GM15510 (cell line): ENCODE results near the gene SOCS3.

ENCODE experiments used
- POLR2A ChIP-seq: IDR thresholded peaks from 3 replicates; pipeline ENCODE4 v1.6.1; 2011; ENCODE audit warnings: borderline replicate concordance; ENCODE audit not compliant: insufficient read length; ENCODE audit errors: extremely low read depth

The SOCS3 gene

DNA sequence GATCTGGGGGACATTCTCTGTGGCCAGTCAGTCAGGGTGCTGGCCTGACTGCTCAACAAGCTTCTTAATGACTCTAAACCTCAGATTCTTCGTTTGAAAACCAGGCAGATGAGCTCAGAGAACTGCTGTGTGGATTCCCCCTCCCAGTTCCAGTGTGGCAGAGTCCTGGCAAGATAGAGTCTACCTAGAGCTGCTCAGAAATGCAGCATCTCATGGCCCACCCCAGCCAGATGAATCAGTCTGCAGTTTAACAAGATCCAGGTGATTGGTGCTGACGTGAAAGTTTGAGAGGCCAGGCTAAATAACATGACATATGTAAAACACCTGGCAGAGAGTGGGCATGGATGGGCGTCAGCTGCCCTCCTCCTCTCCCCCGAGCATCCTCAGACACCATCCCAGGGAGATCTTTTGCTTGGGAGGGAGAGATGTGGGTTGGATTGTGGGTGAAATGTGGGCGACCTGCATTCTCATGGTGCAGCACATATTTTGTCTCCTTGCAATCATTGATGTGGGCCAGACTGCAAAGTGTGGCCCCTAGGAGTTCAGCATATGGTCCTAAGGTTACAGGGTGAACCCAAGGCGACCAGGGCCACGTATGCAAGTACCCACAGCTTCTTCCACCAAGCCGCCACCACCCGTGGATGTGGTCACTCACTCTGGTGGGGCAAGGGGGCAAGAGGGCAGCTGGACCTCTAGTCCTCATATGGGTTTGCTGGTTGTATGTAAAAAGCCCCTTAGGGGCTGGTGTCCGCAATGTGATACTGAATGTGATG, 19.5 kb downstream of the SOCS3 start:
- TF ChIP-seq POLR2A = no peak

DNA sequence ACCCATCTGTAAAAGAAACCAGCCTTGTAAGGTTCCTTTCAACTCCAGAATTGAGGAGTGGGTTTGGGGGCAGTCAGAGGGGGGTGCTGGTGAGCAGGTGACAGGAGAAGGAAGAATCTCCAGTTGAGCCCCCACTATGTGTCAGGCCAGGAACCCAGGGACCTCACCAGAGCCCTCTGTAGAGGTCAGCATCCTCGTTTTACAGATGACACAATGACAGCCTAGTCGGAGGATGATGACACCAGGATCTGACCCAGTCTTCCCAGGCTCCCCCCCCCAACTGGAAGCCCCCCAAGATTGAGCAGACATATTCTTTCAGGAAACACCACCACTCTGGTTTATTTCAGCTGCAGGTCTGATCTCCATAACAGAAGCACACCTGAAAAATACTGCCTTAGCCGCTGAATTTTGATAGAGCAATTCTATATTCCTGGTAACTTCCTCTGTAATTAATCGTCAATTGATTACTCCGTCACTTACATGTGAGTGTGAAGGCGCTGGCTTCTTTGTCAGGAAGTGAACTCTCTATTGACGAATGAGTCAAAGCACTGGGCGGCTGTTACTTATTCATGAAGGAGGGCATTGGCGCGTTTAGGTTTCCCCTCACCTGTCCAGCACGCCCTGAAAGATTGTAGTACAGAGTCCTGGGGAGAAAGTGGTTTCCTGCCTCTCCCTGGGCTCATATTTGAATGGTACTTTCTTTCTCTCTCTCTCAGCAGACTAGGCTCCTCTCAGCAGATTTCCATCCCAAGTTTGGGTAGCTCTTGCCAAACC, 21.2 kb downstream of the SOCS3 start:
- no peak for TF ChIP-seq POLR2A

- no peak for TF ChIP-seq POLR2A
Observed at GRCh38 chr17:78337244-78338109, 22.4 kb downstream of the SOCS3 start.

DNA sequence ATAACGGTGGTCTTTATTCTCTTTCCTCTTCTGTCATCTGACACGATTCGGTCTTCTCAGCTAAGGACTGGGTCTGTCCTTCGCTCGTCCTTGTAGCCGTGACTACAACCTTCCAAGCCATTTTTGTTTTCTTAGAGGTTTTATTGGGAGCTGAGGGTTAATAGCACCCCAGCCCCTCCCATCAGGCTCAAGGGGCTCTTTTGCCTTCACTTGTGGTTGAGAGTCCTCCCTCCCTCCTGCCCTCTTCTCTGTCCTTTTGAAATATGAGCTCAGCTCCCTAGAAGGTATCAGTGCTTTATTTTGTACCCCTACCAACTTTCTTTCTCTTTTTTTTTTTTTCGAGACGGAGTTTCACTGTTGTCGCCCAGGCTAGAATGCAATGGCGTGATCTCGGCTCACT, 24.7 kb downstream of the SOCS3 start:
- no peak for TF ChIP-seq POLR2A

- no peak for TF ChIP-seq POLR2A
Observed at GRCh38 chr17:78332991-78333390, 26.9 kb downstream of the SOCS3 start.

DNA sequence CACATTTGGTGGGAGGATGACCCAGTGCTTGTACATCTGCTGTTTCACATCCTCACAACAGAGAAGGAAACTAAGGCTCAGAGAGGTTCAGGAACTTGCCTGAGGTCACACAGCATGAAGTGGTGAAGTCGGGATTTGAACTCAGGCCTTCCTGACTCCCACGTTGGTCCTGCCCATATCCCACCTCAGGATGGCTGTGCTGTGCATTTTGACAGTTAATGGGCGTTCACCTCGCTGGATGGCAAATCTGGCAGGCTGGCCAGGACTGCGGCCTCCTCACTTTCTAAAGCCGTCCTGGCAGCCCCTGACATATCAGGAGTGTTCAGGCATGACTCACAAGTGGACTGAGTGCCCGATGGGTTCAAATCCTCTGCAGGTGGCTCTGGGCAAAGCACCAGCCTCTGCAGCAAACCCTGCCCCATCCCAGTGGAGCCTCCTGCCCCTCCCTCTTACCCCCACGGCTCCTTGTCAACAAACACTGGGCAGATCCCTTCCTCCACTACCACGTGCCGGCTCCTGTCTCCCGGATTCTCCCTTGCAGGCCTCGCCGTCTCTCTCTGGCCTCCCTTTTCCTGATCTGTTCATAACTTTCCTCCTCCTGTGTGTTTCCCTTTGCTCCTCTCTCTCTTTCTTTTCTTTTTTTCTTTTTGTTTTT, 29.2 kb downstream of the SOCS3 start:
- TF ChIP-seq POLR2A = no peak

GRCh38 chr17:78329263-78330059, 30.4 kb downstream of the SOCS3 start:
- TF ChIP-seq POLR2A = no peak

GRCh38 chr17:78327880-78328279, 32.0 kb downstream of the SOCS3 start:
- TF ChIP-seq POLR2A = no peak

GRCh38 chr17:78325076-78325687, 34.7 kb downstream of the SOCS3 start:
- no peak for TF ChIP-seq POLR2A

DNA sequence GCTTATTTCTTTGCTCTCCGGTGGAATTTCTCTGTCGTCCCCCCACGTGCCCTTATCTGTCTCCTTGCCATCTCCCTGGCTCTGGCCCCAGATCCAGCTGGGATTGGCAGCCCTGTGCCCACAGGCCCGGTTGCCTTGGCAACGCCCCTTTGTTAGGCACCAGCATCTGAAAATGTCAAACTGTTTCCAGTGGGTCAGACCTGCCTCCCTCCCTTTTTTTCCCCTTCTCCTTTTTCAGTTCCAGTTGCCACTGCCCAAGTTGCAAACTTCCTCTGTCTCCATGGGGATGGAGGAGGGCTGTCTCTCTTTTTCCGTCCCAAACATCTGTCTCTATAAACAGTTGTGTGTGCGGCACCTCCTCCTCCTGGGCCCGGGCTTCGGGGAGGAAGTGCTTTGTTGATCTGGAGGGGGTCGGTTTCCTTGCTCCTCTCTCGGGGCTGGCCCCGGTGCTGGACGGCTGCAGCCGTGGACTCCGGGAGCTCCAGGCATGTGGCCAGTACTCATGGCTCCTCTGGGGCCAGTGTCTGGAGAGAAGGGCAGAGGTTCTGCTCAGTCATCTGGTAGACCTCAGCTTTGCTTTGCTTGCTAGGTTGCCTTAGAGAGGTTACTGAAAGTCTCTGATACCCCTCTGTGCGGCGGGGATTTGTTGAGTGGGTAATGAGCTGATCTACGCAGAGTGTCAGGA, 35.3 kb downstream of the SOCS3 start:
- no peak for TF ChIP-seq POLR2A

DNA sequence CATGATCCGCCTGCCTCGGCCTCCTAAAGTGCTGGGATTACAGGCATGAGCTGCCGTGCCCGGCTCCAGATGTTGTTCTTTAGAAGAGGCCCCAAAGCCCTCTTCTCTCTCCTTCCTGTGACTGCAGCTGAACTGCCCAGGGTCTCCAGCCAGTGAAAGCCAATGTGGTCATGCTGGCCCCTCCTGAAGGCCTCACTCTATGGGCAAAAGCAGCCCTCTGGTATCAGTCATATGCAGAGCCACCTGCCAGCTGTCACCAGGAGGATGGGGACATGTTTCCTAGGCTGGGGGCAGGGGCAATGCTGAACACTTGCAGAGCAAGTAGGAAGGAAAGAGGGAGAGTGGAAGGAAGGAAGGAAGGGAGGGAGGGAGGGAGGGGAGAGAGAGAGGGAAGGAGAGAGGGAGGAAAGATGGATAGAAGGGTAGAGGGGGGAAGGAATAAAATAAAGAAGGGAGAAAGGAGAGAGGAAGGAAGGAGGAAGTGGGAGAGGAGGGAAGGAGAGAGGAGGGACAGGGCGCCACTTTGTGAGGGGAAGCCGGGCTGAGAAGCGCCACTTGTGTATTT, 36.0 kb downstream of the SOCS3 start:
- no peak for TF ChIP-seq POLR2A

- no peak for TF ChIP-seq POLR2A
Observed at GRCh38 chr17:78322858-78323455, 36.9 kb downstream of the SOCS3 start.
